D341Med (cell line): Measurements from ENCODE around the gene AKAP6.

Experiments used
- DNase-seq: peaks from one replicate; pipeline ENCODE4 v3.0.0; 2012; ENCODE audit warnings: low spot score

The AKAP6 gene

DNA sequence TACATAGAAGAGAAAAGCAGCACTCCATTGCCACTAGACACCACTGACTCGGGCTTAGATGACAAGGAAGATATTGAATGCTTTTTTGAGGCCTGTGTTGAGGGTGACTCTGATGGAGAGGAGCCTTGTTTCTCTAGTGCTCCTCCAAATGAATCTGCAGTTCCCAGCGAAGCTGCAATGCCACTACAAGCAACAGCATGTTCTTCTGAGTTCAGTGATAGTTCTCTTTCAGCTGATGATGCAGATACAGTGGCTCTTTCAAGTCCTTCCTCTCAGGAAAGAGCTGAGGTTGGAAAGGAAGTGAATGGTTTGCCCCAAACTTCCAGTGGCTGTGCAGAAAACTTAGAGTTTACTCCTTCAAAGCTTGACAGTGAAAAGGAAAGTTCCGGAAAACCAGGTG, 495.1 kb downstream of the AKAP6 start:
- DNase-seq: no peak

DNA sequence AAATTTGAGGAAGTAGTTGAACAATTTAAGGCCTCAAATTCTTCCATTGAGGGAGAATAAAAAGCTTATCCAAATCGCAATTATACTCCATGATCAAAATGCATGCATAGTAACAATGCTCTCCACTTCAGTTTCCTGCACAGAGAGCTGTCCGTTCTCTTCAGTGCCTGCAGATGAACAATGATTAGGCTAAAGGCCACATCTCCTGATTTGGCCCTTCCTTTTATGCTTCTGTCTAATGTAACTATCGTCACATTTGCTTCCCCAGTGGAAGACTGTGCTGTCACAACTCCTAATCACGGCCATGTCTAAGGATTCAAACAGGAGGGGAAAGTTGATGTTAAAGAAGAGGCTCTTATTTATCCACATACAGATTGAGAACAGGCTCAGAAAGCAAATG, 496.0 kb downstream of the AKAP6 start:
- DNase-seq: no peak

- DNase-seq: peak; percentile 32
Measured at GRCh38 chr14:32826404-32827082, 497.4 kb downstream of the AKAP6 start.

GRCh38 chr14:32827514-32827913, 498.4 kb downstream of the AKAP6 start:
- DNase-seq: peak; percentile 27

DNA sequence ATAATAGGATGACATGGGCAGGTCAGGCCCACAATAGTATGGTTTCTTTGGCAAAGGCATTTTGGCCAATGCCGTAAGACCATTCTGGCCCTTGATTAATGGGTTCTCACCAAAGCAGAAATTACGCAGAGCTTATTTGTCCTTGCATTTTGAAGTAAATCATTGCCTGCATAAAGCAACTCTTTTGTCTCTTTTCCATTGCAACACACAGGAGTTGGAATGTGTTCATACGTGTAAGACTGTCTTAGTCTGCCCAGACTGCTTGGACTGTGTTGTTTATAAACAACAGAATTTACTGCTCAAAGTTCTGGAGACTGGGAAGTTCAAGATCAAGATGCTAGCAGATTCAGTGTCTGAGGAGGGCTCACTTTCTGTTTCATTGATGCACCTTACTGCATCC, 506.8 kb downstream of the AKAP6 start:
- DNase-seq: no peak

DNA sequence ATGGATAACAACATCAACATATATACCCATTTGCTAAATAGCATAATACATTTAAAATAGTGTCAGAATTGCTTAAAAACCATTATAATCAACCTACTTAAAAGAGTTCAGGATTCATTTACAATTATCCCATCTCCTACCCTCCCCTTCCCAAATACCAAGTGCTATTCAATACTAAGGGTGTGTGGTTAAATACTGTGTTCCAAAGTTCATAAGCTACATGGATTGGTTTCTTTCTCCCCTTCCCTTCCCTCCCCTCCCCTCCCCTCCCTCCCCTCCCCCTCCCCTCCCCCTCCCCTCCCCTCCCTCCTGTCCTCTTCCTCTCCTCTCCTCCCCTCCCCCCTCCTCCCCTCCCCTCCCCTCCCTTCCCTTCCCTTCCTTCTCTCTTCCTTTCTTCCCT, 512.6 kb downstream of the AKAP6 start:
- DNase-seq: no peak

DNA sequence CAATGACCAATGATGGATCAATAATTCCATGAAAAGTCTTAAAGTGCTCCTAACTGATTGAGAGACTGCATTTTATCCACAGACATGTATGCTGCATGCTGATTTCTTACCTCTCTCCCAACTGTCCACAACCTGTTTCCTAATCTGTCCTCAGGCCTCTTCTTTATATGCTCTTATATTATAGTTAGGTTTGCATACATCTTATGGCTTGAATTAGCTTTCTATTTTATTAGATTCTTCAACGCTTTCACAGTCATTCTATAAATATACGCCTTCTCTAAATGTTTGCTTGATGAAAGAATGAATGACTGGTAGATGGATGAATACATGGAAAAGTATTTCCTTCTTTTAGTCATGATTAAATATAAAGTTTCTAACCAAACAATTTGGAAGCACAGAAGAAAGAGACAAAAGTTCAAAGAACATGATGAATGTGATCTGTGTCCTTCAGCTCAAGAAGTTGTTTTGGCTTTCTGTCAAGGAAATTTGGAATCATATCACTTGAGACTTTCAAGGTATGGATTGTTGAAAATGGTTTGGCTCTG, 517.8 kb downstream of the AKAP6 start:
- DNase-seq: no peak

GRCh38 chr14:32847867-32848266, 518.8 kb downstream of the AKAP6 start:
- no peak for DNase-seq

GRCh38 chr14:32865827-32866376, 536.8 kb downstream of the AKAP6 start:
- no peak for DNase-seq

GRCh38 chr14:32883188-32883587, 554.1 kb downstream of the AKAP6 start:
- no peak for DNase-seq
